Stimulated activated CD4-positive, alpha-beta T cell treated with anti-CD3 and anti-CD28 coated beads, TNF-alpha, amount 100 ng/mL, for 24 hours (primary cell): ENCODE results near the gene PCDH1.
A peak's percentile ranks its signal among the peaks of the same experiment; 100 is the strongest.
"Not testable (repeated sequence)": the region's sequence is repeated elsewhere in the genome, so short reads cannot be mapped to it uniquely, and the experiment has no call there.

Experiments used
- DNase-seq, 3 experiments: peaks; one replicate each; pipeline ENCODE4 v3.0.0-alpha.2; 2020; ENCODE audit warnings: low read depth in 3 of 3

PCDH1 gene

DNA sequence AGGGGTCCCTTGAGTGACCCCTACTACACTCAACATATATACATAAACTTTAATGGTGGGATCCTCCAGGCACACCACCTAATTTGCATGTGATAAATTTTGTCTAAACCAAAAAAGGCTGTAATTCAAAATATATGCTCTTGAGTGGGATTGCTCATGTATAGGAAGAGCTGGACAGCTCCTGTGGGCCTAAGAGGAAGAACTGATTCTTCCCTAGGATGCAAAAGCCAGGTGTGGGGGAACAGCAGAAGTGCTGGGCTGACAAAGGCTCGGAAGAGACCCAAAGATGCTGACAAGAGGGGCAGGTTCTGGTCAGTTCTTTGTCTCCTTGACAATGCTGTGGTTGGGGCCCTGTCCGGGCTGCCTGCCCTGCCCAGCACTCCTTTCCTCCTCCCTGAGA lies 43.9 kb downstream of the PCDH1 start:
- DNase-seq = no peak

DNA sequence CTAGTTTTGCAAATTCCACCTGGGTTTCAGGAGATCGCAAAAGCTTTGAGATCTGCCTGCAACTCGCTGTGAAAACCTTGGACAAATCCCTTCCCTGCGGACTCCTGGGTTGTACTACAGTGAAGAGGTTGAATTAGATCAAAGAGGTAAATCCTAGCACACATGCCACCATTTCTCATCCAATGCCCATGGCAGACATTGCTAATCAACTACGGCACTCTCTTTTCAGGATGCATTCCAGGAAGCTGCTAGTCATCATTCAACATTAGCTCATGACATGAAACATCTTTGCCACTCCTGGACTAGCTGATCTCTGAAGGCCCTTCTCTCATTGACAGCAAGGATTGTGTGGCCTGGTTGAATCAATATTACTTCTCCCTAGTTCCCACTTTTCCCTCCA lies 46.1 kb downstream of the PCDH1 start:
- no peak for DNase-seq

- DNase-seq = no peak
Observed at GRCh38 chr5:141828162-141828561, 50.0 kb downstream of the PCDH1 start.

DNA sequence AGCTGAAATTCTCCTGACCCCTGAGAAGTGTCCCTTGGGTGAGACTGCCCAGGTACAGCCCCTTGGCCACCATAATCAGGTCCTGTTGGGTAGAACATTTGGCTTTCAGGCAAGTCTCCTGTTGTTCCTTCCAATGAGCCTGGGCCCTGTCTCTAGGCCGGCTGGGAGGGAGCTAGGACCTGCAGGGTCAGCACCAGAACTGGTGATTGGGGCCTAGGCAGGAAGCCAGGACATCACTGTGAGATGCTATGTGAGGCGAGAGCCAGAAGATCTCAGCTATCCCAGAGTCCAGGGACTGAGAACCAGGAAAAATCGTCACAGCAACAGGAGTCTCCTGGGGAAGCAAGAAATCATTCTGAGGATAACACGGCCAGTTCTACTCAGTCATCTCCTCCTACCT lies 51.5 kb downstream of the PCDH1 start:
- DNase-seq = no peak

GRCh38 chr5:141825791-141826560 lies 52.2 kb downstream of the PCDH1 start:
- no peak for DNase-seq

- DNase-seq = no peak
Observed at GRCh38 chr5:141825241-141825671, 53.0 kb downstream of the PCDH1 start.

- DNase-seq = no peak
Observed at GRCh38 chr5:141824717-141825116, 53.5 kb downstream of the PCDH1 start.

DNA sequence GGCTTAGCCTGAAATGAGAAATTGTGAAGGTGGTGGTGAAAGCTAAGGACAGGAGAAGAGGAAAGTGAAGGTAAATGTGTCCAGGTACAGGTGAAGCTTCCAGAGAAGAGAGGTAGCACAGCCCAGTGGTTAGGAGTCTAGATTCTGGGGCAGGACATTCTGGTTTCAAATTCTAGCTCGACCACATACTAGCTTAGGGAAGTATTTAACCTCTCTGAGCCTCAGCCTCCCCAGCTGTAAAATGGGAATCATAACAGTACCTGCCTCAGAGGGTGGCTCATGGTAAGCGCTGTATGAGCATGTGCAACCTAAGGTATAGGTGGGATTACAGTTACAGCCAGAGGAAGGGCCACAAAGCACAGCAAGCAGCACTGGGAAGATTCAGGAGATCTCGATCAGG lies 55.2 kb downstream of the PCDH1 start:
- DNase-seq = no peak

- DNase-seq = no peak
Observed at GRCh38 chr5:141822144-141822543, 56.1 kb downstream of the PCDH1 start.

DNA sequence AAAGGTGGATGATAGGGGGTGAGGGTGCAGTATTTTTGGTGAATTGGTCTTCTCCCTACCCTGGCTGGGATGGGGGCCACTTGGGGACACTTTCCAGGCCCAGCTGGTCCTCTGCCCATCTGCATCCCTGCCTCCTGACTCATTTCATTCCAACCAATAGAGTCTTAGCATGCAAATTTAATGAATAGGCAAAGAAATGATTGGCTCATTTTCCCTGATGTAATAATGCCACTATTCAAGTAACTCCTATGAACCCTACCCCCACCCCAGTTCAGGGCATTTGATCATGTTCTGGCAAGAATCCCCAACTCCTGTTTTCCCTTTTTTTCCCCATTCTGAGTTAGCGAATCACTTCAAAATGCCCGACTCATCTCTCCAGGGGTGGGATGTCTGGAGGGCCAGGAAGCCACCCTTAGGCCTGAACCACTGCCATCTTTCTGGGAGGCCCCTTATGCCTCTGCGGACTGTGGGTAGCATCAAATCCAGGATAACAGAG lies 56.7 kb downstream of the PCDH1 start:
- DNase-seq = no peak

DNA sequence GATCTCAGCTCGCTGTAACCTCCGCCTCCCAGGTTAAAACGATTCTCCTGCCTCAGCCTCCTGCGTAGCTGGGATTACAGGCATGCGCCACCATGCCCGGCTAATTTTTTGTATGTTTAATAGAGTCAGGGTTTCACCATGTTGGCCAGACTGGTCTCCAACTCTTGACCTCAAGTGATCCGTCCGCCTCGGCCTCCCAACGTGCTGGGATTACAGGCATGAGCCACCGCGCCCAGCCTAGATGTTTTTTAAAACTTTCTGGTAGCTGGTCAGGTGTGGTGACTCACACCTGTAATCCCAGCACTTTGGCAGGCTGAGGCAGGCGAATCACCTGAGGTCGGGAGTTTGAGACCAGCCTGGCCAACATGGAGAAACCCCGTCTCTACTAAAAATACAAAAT lies 57.5 kb downstream of the PCDH1 start:
- DNase-seq = not testable (repeated sequence)

- DNase-seq = no peak
Observed at GRCh38 chr5:141817631-141818030, 60.6 kb downstream of the PCDH1 start.

GRCh38 chr5:141816598-141817399 lies 61.4 kb downstream of the PCDH1 start:
- no peak for DNase-seq

GRCh38 chr5:141815796-141816180 lies 62.4 kb downstream of the PCDH1 start:
- no peak for DNase-seq

- DNase-seq = no peak
Observed at GRCh38 chr5:141815051-141815795, 63.0 kb downstream of the PCDH1 start.

DNA sequence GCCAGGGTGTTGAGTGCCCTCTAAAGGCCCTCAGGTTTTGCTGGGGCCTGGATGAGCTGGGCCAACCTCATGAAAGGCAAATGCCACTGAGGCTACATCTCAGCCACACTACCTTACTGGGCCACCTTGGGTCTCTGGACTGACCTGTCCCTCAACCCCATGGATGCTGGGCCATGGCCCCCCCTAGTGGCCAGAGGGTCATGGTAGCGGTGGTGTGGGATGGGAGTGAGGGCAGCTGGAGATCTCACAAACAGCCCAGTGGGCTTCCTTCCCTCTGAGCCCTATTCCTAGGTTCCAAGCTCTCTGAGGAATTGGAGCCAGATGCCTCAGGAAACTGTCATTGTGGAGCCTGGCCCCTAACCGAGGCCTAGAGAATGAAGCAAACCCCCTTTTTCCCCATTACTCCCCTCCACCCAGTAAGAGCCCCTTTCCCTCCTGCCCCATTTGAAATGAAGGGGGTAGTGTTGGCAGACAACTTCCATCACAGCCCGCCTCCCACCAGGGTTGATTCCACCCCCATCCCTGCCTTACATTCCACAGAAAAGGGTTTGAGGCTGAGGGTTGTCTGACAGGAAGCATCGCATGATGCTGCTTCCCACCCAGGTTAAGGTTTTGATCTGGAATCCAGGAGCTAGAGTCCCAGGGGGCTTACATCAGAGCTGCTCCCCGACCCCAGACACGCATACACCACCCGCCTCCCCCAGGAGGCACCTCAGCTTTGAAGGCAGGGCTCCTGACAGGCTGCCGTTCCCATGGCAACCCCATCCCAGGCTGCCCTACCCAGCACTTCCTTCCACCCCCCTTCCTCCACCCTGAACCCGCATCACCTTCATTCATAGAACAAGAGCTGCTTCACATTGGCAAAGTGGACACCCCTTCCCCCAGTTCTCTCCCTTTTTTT lies 63.9 kb downstream of the PCDH1 start:
- DNase-seq = peak in 1 of 3 experiments; percentile 44

DNA sequence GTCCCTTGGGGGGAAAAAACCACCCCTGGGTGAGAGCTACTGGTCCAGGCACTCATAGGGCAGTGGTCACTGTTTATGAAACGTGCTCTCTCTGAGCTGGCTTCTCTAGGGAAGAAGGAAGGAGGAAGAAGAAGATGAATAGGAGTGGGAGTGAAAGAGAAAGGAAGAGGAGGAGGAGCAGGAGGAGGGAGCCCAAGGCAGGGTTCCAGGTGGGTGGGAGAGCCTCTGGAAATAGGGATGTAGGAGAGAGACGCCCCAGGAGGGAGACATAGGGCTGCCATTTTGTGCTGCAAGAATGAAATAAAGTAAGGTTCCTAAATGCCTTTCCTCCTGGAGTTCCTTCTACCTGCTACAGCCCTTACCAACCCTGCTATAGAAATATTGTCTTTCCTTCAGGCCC lies 65.7 kb downstream of the PCDH1 start:
- no peak for DNase-seq

DNA sequence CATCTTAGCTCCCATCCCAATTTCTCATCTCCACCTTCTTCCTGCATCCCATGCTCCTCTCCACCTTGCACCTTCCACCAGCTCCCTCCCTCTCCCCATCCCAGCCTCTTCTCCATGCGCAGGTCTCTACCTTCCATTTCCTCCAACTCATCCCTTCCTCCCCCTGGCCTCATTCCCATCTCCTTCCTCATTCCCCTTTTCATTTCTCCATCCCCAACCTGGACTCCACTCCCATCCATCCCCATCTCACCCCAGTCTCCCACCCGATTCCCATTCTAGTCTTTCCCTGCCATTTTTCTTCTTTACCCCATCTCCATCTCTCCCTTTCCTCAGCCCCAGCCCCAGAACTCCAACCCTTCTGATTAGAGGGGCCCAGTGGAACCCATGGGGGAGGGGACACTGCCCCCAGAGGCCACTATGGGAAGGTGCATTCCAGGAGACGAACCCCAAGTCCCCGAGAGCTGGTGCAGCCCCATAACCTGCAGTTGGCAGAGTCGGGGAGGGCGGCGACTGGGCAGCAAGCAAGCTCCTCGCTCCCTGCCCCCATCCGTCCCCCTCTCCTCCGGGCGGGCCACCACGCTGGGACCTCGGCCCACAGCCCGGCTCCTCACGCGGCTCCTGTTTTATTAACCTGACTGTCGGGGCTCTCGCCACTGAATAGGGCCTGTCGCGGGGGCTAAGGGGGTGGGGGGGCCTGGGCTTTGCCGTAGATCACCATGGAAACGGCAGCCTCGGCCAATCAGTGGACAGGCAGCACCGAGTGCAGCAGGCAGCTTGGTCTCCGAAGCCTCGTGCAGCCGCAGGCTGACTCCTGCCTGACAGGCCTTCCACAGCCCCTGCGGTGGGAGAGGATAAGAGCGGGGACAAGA lies 66.7 kb downstream of the PCDH1 start:
- peak in 1 of 3 experiments; percentile 21 for DNase-seq

DNA sequence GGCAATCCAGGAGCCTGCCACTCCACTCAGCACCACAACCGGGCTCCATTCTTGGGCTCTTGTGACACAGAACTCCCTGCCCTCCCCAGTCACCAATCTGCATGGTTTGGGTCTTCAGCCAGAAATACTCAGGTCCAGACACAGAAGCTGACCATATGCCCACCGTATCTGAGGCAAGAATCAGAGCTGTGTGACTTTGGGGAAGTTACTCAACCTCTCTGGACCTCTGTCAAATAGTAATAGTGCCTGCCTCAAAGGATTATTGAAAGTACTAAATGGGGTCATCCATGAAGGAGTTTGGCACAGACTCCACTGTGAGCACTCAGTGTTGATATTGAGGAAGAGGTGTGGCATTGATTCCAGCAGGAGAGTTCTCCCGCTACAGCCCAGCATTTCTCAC lies 67.5 kb downstream of the PCDH1 start:
- no peak for DNase-seq

DNA sequence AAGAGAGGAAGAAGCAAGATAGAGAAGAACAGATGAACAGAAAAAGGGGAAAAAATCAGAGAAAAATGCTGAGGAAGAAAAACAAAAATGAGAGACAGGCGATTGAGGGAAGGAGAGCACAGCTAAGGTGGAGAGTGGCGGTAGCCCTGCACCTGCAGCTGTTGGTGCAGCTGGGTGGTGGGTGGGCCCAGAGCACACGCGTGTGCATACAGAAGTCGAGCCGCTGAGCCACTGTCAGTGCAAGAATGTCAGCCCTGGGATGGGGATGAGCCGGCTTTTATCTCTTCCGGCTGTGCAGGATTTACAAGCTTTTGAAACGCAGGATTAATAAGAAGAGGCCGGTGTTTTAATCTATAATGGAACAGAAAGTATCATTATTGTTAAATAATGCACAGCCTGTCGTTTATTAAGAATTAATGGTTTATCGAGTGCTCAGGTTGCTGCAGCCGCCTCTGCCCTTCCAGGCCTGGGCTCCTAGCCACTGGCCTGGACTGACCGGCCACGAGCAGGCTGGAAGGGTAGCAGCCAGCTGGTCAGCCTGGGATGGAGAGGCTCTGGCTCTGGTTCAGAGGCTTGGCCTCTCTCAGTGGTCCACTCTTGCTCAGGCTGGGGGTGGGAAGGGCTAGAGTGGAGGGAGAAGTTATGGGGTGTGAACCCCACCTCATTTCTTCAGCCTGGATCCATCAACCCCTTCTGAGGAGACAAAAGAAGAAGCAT lies 68.7 kb downstream of the PCDH1 start:
- no peak for DNase-seq
